Suppressor macrophage (primary cell): ENCODE results near the gene DCUN1D3.
"Not testable (repeated sequence)": the region's sequence is repeated elsewhere in the genome, so short reads cannot be mapped to it uniquely, and the experiment has no call there.

ENCODE experiments used
- DNase-seq, 4 experiments: peaks; one replicate each; pipeline ENCODE4 v3.0.0-alpha.2; 2020 to 2022
- total RNA-seq, 17 experiments: gene quantifications; one replicate each; lab custom pipeline; 2026; ENCODE audit warnings: mixed read lengths in 6 of 17, inconsistent platforms in 3 of 17; lab: John Stamatoyannopoulos, UW

Gene DCUN1D3
- total RNA-seq, result 13.3 to 71.7 (median 20.1) reads per million in 17 experiments

DNA sequence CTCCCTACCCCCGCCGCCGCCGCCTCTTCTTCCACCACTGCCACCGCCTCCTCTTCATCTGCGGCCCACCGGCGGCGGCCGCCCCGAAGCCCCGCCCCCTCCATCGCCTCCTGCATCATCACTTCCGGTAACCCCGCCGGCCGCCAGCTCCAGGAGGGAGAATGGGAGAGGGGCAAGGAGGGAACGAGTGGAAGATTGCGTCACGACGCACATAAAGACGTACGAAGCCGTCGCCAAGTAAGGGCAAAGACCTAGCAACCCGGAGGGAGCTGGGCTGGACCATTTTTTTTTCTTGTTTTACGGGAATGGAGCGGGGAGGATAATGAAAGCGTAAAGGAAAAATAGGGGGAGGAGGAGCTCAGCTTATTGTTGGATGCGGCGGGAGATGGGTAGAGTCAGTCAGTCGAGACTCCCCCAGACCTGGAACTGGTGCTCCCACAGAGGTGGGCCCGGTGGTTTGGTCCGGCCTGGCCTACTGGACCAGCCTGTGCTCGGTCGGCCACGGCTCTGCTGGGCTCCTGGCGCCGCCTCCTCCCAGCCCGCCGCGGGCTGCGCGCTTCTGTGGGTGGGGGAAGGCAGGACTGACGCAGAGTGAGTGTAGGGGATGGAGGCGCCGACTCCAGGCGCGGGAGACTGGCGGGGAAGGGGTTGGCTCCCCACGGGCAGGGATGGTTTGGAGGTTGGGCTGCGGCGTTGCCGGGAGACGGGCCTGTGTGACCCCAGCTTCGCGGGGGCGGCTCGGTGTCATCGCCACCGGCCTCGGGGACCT is at the start of gene DCUN1D3, which contains the start of gene LYRM1:
TSS of gene DCUN1D3 (minus strand) at position 60 of the 769 bp plus-strand sequence. CDS start 37,820 bp downstream, outside the sequence.
TSS of gene LYRM1 (plus strand) at position 473 of the 769 bp plus-strand sequence. CDS start 14,785 bp downstream, outside the sequence.
- peak; percentile 94 to 98 (median 97) for DNase-seq

- no peak for DNase-seq
Observed at GRCh38 chr16:20949660-20950059, 49.5 kb upstream of the DCUN1D3 start.

DNA sequence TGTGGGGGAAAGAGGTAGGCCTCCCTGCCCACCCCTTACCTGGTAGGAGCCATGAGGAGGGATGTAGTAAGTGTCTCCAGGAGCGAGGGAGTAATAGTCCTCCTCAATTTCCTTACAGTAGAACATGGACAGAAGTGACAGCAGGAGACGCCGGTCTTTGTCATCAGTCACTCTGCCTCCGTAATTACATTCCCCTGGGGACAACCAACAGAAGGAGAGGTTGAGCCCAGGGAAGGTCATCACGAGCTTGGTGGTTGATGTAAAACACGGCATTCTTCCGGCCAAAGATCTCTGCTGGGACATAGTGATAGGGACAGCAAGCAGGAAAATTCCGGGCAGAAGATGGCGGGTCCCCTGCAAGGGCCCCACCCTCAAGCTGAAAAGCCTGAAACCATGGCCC is 48.3 kb upstream of the DCUN1D3 start:
- no peak for DNase-seq

- DNase-seq, result no peak
Observed at GRCh38 chr16:20946015-20946629, 46.0 kb upstream of the DCUN1D3 start.

- not testable (repeated sequence) for DNase-seq
Observed at GRCh38 chr16:20945575-20945875, 45.4 kb upstream of the DCUN1D3 start.

- no peak for DNase-seq
Observed at GRCh38 chr16:20944861-20945574, 44.9 kb upstream of the DCUN1D3 start.

GRCh38 chr16:20942256-20942655 is 42.1 kb upstream of the DCUN1D3 start:
- DNase-seq, result peak in 3 of 4 experiments; percentile 28 to 56 (median 41)

DNA sequence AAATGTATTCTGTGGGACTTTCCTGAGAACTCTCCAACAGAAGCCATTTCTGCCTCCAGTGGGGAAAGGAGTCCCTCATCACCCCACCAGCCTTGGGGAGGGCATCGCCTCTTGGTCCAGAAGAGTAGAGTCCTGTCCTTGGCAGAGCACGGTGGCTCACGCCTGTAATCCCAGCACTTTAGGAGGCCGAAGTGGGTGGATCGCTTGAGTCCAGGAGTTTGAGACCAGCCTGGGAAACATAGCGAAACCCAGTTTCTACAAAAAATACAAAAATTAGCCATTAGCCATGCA is 41.4 kb upstream of the DCUN1D3 start:
- no peak for DNase-seq

- peak; percentile 41 to 70 (median 60) for DNase-seq
Observed at GRCh38 chr16:20940871-20941635, 40.9 kb upstream of the DCUN1D3 start.

- DNase-seq, result peak; percentile 30 to 75 (median 51)
Observed at GRCh38 chr16:20939611-20940010, 39.5 kb upstream of the DCUN1D3 start.

DNA sequence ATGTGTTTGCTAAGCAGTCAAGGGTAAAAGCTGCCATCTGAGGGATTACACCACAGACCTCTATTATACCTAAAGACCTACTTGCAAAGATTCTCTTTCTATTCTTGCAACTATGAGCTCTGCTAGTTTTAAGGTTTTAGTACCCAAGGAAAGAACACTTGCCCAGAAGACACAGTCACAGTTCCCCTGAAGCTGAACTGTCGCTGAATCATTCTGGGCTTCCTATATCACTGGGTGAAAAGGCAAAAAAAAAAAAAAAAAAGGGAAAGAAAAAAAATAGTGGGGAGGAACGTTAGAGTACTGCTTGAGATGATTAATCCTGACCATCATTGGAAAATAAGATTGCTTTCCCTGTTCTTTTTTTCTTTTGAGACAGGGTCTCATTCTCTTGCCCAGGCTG is 38.3 kb upstream of the DCUN1D3 start:
- DNase-seq, result peak; percentile 16 to 69 (median 59)

DNA sequence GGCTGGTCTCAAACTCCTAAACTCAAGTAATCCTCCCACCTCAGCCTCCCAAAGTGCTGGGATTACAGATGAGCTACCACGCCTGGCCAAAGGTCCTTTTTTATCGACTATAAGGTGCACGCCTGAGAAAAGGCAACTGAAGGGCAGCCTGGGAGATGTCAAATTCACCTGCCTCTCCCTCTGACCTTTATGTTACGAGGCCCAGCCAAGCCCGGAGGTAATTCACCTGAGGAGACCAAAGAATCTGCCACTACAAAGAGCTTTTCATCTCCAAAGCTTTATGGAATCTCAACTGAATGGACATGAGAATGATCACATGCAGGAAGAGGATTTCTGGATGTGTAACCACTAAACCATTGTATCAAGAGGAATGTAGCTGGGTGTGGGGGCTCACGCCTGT is 37.6 kb upstream of the DCUN1D3 start:
- no peak for DNase-seq

- DNase-seq, result no peak
Observed at GRCh38 chr16:20933589-20933988, 33.4 kb upstream of the DCUN1D3 start.

DNA sequence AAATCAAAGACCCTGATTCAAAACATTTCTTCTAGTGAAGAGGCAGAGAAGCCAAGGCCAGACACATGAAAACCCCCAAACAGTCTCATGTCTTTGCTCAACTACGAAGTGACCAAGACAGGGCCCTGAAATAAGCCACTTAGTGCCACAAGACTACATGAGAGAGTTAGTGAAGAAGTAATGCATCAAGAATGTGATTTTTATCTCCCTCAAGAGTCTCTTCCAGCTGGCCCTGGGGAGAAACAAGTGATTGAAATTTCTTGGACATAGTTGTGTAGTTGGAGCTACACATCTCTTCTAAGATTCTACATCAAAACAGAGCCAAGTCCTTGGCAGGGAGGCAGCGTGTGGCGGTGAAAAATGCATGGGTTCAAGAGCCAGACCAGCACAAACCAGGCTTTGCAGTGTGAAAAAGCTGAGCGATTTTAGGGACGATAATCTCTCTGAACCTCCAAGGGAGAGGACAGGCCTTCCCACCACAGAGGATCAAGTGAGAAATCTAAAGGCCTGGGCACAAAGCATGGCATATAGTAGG is 31.0 kb upstream of the DCUN1D3 start:
- no peak for DNase-seq

- no peak for DNase-seq
Observed at GRCh38 chr16:20930365-20930690, 30.2 kb upstream of the DCUN1D3 start.

GRCh38 chr16:20929676-20930364 is 29.7 kb upstream of the DCUN1D3 start:
- peak in 2 of 4 experiments; percentile 19 to 24 for DNase-seq

GRCh38 chr16:20928774-20929411 is 28.7 kb upstream of the DCUN1D3 start:
- no peak for DNase-seq

DNA sequence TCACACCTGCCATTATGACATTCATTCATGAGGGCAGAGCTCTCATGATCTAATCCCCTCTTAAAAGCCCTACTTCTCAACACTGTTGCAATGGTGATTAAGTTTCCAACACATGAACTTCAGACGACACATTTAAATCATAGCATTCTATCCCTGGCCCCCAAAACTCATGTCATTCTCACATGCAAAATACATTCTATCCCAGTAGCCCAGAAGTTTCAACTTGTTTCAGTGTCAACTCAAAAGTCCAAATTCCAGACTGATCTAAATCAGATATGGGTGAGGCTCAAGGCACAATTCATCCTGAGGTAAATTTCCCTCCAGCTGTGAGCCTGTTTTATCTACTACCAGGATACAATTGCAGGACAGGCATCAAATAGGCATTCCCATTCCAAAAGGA is 25.6 kb upstream of the DCUN1D3 start:
- DNase-seq, result no peak

- no peak for DNase-seq
Observed at GRCh38 chr16:20923876-20924275, 23.7 kb upstream of the DCUN1D3 start.

- no peak for DNase-seq
Observed at GRCh38 chr16:20920799-20921198, 20.6 kb upstream of the DCUN1D3 start.

DNA sequence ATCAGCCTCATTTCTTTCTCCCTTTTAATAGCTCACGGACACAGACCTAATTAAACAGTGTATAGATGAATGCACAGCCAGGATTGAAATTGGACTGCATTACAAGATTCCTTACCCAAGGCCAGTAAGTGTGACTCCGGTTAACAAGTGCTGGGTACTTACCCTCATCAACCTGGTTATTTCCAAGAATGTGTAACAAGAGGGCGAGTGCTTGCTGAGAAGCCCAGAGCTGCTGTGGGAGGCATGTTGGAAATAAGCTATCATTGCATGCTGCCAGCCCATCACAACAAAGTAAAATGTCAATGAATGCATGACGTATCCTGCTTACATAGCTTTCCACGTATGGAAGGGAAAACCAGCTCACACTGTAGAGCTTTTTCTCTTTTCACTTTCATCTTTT is 19.9 kb upstream of the DCUN1D3 start:
- DNase-seq, result no peak
